GM19467 (cell line): ENCODE results near the gene DST.
A peak's percentile ranks its signal among the peaks of the same experiment; 100 is the strongest.
"Not testable (repeated sequence)": the region's sequence is repeated elsewhere in the genome, so short reads cannot be mapped to it uniquely, and the experiment has no call there.

ENCODE experiments used
- ATAC-seq: cut with Tn5 transposase; IDR thresholded peaks from one replicate; pipeline ENCODE4 v1.9.1; 2021; ENCODE audit warnings: mild to moderate bottlenecking, moderate library complexity; ENCODE audit not compliant: unreplicated experiment

DST gene

DNA sequence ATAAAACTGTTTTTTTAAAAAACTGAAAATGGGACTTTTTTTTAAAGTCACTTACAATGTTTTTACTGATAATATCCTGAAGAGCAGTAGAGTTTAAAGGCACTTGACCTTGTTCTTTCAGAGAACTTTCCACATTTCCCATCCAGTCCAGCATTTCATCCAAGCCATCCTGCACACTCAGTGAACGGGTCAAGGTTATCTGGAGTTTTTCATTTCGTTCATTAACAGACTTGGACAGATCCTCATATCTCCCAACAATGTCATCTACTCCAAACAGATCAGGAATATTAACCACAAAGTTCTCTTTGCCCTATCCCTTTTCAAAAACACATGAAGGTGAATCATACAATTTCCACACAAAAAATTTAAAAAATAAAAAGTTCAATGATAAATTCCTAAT, 69.1 kb downstream of the DST start:
- ATAC-seq = no peak

DNA sequence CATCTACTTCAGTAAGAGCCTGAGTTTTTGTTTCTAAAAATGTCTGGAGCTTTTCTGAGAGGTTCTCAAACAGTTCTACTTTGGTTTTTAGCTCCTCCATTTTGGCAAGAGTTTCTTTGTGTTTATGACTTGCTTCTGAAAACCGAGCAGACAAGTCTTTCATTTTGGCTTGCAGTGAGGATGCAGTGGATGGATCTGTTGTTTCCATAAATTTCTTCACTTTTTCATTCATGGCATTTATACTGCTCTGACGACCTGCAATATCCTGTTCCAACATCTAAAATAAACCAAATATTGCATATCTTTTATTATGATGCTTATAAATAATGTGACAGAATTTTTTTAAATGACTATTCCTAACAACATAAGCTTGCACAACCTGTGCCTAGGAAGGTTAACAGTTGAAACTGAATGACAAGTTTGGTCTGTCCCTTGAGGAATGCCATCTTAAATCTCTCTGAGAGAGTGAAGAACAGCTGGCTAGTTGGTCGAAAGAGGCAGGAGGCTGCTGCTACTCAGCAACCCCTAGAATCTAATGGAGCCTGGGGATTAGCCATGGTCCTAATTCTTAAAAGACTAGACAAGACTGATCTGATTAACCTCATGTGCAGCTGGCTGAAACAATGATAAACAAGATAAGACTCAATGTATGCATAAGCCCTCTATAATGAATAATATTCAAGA, 69.8 kb downstream of the DST start:
- ATAC-seq = no peak

DNA sequence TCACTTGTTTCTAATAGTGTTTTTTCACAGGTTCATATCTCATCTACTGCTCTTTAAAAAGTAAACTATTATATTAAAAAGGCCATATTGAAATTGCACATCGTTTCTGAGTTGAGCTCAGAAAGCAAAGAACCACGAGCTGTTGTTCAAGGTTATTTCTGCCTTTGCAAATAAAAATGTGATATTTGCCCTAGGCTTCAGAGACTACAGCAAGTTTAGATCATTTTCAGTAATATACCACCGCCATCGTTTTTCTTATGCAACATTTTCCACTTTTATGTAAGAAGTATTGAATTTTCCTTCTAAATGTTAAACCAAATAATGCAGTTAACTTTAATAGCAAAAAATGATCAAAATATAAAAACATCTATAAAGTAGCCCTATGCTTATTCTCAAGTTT, 71.1 kb downstream of the DST start:
- ATAC-seq = no peak

DNA sequence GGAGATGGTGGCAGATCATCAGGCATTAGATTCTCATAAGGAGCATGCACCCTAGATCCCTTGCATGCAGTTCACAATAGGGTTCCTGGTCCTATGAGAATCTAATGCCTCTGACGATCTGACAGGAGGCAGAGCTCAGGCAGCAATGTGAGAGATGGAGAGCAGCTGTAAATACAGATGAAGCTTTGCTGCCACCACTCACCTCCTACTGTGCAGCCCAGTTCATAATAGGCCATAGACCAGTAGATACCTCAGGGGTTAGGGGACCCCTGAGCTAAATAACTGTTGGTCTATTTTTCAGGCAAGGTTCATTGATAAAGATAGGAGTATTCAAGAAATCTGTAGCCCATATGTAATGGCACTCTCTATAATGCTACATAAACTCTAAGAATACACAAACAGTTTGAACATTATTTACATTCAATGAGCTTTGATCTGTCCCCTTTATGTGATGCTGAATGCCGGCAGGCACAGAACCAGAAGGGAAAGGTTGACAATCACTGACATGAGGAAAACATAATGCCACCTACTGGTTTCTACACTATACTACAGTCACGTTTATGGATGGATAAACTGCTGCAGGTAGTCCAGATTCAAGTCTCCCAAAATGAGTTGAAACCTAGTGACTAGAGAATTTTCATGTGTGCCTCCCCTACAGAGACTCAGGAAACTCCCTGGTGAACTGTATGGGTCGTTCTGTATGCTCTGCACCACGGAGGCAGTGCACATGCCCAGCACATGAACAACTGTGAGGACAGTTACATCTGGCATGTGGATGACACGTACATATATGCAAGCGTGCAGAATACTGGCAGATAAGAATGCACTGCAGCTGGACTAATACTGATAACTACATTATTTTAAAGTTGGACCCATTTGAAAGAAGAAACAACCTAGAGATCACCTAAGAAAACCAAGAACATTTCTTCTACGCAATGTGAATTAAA, 72.0 kb downstream of the DST start:
- peak; percentile 89 for ATAC-seq

DNA sequence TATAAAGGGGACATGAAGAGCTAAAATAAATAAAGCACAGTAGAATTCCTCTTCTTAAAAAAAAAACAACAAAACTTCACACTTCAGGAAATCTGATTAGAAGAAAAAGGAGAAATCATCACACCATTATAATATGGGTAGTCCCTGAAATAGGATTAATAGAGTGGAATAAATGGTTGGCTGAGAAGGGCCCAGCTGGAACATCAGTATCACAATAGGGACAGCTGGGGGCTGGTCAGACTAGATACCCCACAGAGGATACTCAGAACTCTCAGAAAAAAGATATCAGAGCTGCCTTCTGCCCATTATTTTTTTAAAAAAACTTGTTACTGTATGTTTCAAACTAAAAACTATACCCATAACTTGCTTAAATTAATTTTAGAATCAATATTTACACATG, 75.2 kb downstream of the DST start:
- no peak for ATAC-seq

DNA sequence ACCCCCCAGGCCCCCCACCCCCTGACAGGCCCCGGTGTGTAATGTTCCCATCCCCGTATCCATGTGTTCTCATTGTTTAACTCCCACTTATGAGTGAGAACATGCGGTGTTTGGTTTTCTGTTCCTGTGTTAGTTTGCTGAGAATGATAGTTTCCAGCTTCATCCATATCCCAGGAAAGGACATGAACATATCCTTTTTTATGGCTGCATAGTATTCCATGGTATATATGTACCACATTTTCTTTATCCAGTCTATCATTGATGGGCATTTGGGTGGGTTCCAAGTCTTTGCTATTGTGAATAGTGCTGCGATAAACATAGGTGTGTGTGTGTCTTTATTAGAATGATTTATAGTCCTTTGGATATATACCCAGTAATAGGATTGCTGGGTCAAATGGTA, 80.0 kb downstream of the DST start:
- ATAC-seq = not testable (repeated sequence)

DNA sequence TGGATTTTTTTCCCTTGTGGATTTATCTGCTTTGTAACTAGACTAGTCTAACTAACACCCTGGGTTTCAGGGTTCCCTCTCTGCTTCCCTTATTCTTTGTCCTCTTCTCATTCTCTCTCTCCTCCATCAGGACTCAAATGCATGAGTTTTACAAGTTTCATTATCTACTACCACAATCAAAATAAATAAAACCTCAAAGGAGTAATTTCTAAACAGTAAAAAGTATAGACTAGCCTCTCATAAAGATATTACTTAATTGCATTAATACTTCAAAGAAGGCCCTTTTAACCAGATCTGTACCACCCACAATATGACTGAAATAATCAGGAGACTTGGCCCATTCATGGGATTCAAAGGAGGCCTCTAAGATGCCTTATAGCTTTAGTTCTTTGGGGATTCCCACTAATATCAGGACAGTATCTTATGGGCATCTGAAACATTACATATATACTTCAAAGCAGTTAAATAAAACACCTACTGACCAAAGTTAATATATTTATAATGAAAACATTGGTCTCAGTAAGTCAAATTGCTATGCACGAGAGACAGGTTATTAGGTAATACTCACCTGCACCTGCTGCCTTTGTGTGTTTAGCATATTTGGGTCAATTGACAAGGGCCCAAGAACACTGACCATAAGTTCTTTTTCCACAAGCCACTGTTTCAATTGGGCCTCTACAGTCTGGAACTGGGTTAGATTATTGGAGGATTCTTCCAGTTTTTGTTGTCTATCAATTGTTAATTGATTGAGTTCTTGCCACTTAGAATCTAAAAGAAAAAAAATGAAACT, 85.7 kb downstream of the DST start:
- no peak for ATAC-seq

DNA sequence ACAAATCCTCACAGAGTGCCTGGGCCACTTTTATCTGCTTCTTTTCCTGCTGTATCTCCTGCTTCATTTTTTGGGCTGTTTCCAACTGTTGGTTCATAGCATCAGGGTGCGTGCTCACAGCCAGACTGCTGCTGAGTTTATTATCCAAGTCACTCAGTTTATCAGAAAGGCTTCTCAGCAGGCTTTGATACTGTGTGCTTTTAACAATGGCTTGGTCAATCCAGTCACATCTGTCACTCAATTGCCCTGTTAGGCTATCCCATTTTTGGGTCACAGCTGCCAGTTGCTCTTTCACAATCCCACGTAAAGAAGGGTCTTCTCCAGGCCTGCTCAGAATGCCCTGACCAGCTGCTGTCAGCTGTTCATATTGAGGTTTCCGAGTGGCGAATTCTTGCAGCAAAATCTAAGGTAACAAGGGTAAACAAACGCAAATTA, 87.2 kb downstream of the DST start:
- no peak for ATAC-seq

DNA sequence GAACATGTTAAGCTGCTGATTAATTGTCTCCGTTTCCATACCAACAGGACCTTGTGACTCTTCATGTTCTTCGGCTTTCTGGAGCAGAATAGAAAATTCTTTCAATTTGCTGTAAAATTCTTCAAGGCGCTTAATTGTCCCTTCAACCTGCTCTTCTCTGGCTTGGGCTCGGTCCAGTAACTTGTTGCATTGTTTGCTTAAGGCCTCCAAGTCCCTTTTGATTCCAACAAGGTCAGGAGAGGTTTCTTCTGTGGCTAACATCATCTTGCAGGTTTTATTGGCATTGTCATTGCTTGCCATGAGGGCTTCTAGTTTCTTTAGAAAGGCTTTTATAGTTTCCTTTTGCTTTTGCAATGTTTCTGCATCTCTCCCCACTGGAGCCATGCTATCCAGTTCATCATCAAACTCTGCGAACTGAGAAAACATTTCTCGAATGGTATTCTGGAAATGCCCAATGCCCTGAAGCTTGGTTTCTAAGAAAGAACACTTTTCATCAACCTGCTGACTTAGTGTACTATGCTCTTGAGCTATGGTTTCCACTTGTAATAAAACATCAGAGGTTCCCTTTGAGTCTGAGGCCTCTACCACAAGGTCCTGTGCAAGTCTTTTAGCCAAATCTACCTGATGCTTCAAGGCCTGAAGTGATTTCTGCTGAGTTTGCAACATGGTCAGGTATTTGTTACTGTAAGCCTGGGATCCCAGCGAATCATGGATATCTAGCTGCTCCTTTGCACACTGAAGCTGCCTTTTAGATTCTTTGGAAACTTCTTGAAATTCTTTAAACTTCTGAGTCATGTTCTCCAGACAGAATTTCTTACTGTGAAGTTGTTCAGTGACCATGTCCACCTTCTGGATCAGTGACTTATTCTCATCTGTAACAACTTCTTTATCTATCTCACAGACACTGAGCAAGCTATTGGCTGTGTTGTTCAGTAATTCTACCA, 90.2 kb downstream of the DST start:
- ATAC-seq = no peak

DNA sequence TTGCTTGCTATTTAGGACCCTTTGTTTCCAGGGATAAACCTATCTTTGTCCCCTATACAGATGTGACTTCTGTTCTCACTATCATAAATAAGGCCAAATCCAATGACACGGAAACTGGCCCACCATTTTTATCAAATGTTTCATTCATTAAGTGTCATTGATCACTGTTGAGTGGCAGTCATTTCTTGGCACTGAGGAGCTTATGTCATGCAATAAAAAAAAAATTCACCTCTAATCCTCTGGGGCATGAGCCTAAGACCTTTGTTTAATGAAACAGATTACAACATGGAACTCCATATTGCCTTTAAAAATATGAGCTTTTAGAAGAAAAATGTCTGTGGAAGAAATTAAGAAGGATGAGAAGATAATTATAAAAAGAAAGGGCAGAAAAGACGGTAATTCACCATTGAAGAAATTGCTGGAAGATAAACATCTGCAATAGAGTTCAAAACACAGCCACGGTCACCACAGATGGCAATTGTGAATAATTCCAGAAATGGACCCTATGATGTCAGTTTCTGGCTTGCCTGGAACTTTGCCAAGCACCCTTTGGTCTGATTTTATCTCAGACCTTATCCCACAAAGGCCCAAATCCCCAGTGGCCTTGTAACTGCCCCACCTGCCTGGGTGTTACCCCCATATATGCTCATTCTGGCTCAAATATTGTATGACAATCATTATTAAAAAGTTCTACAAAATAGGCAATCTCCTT, 91.1 kb downstream of the DST start:
- ATAC-seq = no peak

DNA sequence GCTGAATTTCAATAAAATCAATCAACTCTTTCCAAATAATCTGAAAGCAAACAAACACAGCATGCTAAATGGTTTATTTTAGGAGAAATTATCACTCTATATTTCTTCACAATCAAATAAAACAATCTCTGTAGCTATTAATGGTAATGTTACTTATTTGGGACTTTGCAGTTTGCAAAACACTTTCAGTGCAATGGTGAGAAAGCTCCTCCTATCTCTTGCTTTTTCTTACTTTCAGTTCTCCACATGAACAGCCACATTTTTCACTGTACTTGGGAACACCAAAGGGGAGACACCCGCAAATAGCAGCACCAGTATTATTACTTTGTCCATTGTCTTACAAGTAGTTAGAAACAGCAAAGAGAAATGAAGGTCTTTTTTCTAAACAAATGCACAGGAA, 92.4 kb downstream of the DST start:
- ATAC-seq = no peak

DNA sequence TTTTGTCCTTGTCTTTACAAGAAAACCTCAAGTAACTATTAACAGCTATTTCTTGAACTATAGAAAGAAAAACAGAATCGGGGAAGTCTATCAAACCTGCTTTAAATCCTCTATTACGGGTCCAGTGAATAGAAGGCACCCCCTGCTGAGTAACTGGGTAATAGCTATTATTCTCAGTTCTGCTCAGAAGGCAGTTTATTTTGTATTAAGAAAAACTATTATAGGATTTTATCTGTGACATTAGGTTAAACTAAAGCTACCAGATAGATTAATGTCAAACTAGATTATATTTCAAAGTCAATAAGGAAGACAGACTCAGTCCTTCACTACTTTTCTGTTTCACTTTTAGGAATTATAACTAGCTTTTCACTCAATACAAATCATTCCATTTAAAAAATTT, 93.7 kb downstream of the DST start:
- ATAC-seq = no peak

DNA sequence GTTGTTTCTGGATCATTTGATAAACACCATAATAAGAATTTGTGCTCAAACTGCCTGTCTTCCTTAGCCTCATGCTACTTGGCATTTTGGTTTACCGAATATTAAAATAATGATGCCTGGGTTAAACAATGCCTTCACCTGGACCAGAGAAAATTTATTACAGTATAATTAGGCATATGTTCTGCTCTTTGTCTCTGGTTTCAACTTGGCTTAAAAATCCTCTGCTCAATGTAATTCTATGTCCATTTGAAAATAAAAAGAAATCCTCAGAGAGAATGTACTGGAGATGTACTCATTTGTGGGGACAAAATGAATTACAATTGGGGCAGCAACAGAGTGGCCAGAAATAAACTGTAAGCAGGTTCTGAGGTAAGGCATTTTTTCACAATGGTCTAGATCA, 95.0 kb downstream of the DST start:
- no peak for ATAC-seq

DNA sequence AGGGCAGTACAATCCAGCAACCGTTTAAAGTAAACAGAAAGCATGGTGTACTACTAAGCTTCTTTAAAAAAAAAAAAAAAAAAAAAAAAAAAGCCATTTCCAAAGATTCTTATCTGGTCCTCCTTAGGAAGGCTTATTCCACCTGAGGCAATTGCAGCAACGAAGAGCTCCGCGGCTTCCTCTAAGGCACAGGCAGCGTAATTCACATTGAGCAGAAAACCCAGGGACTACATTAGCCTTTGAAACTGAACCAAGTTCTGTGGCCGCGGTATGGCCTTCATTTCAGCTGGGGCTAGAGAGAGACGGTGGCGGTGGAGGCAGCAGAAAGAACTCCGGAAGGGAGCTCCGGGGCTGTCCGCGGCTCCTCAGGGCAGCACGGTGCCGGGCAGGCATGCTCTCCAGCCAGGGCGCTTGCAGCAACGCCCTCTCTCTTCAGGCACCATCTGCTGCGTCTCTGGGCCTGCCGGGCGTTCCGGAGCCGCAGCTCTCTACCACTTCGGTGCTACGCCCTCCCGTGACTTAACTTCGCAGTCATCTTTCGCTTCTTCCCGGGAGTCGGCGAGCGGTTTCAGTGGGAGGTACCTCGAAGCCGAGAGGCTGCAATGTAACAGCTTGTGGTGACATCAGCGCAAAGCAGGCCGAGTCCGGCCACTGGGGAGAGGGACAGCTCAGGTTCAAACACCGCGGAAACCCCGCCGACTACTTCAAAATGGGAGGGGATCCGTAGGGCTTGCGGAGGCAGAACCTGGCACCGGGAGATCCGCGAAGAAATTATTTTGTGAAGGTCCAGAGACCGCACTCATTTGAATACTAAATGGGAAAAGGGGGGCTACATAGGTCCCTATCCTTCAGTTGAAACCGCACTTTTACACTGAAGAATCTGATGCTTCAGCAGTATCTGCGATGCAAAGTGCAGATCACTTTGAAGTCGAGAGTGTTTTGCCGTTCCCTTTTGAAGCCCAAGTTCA, 100.0 kb downstream of the DST start:
- ATAC-seq = peak; percentile 95

DNA sequence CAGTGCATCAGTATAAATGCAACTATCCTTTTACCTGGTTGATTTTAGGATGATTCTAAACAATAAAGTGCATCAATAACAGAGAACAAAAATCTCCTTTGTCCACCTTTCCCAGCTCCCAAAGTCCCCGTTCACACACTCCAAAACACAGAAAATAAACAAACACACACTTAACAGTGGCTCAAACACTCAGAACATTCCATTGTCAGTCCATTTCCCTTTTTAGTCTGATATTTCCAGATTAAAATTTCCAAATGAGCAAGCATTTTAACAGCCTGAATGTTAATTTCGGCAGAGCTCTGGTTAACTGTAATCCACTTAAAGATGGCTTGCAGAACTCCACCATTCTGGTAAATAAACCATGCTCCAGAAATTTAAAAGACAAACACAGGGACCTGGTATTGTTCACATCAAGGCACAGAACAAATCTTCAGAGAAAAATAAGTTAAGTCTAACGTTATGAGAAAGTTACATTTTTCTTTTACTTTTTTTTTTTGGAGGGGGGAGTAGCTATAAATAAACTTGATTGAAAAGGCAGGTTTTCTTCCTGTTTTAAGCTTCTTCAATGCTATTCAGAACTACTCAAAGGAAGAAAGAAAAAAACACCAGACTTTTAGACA, 100.8 kb downstream of the DST start:
- no peak for ATAC-seq

DNA sequence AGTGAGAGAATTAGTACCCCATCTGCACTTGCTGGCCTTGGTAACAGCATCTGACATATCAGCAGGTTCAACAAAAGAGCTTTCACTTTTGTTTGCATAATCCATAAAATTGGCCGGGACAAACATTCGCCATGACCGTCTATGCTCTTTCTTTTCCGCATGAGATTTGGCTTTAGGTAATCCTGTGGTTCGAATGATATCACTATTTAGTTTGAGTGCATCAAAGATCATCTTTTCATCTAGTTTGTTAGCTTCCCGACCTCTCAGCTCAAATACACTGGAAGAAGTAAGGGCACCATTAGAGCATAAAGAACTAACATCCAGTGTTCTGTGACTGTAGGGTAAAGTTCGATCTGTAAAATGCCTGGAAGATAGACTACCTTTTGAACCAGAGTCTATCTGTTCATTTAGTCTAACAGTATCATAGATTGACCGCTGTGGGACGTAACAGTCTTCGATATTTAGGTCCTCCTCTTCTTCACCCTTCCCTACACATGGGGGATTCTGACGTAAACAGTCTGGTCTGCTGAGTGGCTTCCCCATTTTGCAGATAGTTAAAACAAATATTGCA, 101.6 kb downstream of the DST start:
- no peak for ATAC-seq

DNA sequence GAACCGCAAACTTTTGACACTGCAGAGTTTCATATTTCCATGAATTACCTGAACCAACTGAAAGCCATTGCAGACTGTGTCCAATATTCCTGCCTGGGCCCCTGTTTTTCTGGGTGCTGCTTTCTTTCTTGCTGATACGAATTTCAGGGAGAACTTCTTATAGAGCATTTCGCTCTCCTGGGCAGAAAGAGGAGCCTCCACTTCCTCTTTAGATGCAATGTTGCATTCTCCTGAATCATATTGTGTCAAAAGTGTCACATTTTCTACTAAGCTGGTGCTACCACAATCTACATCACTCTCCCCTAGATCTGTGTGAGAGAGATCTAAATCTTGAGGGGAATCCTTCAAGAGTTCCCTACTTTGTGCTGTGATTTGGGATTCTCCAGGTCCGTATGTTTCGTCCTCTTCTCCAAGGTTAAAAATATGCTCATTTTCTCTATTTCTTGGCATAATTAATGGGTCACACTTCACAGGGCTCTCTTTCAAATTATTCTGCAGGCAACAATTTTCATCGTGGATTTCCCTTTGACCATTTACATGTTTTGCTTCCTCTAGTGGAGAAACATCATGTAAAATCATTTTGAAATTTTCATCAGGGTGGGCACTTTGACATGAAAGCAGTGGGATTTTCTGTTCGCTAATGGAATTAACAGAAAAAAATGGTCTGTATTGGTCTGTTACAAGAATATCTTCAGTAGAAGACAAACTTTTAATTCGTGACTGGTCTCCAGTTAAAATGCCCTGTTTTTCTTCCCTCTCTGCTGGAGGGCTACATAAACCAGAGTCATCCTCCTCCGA, 102.3 kb downstream of the DST start:
- no peak for ATAC-seq
